GM18868 (cell line): ENCODE results near the gene PTPRD.
"Not testable (repeated sequence)": the region's sequence is repeated elsewhere in the genome, so short reads cannot be mapped to it uniquely, and the experiment has no call there.

Experiments
- ATAC-seq: cut with Tn5 transposase; IDR thresholded peaks from one replicate; pipeline ENCODE4 v1.9.1; 2021; ENCODE audit warnings: mild to moderate bottlenecking, moderate library complexity; ENCODE audit not compliant: unreplicated experiment

PTPRD gene

DNA sequence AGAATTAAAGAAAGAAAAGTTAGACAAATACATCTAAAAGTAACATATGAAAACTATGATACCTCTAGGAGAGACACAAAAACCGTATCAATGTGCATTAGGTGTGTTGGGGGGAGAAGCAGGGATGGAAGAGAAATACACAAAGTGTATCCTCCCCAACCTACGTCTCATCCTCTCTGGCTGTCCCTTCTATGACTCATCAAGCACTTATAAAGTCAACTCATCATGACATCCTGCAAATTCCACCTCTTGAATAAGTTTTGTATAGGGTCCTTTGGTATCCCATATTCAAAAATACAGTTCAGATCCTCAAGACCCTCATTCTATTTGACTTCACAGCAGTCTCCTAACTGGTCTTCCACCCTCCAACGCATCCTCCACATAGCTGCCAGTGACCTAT is 1895.7 kb downstream of the PTPRD start:
- no peak for ATAC-seq

DNA sequence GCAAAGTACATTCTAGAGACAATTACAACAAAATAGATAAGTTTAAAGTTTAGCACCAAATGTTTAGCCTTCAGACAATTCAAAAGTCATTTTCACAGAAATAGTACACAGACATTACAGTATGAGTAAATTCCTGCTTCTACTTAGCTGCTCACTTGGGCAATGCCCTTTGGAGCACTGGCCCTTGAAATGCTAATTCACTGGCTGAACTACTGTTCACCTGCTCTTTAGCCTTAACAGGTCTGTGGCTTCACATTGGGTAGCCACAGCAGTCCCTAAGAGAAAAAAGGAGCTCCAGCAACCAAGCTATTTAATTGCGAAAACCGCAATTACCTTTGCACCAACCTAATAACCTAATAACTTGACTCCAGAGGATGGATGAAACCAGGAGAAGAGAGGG is 1897.0 kb downstream of the PTPRD start:
- ATAC-seq = no peak

DNA sequence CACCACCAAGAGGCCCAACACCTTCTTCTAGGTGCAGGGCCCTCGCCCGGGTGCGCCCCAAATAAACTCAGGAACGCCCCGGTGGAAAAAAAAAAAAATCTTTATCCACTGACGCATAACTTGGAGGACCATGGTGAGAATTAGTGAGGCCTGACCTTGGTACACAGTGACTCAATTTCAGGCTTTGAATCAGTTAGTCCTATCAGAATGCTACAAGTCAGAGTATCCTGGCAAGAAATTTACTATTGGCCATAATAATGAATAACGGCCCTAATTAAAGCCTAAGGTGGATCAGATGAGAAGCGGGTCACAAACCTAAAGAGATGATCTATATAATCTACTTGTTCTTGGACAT is 1899.0 kb downstream of the PTPRD start:
- no peak for ATAC-seq

DNA sequence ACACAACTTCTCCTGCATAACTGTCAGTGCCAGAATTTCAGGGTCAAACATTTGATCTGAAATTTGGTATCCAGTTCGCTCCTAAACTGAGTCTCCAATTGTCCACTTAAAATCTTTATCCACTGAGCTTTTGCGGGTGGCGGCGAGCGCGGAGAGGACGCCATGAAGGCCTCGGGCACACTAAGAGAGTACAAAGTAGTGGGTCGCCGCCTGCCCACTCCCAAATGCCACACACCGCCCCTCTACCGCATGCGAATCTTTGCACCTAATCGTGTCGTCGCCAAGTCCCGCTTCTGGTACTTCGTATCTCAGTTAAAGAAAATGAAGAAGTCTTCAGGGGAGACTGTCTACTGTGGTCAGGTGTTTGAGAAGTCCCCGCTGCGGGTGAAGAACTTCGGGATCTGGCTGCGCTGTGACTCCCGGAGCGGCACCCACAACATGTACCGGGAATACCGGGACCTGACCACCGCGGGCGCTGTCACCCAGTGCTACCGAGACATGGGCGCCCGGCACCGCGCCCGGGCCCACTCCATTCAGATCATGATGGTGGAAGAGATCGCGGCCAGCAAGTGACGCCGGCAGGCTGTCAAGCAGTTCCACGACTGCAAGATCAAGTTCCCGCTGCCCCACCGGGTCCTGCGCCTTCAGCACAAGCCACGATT is 1899.5 kb downstream of the PTPRD start:
- ATAC-seq = no peak

DNA sequence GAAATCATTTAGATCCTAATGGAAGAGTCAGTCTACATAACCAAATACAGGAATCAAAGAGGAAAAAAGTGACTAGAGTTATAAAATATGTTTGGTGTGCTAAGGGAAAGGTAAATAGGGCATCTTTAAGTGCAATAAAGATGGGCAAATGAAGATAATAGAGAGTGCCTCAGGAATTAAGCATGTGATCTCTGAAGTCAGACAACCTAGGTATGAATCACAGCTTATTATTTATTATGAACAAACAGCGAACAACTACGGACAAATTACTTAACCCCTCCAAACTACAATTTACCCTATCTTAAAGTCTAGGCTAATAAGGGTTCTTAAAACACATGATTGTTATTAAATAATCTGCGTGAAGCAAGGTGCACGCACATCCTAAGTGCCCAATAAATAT is 1903.1 kb downstream of the PTPRD start:
- ATAC-seq = no peak

DNA sequence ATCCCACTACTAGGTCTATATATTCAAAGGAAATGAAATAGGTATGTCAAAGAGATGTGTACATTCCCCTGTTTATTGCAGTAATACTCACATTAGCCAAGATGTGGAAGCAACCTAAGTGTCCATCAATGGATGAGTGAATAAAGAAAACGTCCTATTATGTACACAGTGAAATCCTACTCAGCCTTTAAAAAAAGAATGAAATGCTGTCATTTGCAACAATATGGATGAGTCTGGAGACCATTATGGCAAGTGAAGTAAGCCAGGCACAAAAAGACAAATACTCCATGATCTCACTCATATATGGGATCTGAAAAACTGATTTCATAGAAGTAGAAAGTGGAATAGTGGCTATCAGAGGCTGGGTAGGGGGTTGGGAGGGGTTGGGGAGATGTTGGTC is 1904.1 kb downstream of the PTPRD start:
- ATAC-seq = no peak

DNA sequence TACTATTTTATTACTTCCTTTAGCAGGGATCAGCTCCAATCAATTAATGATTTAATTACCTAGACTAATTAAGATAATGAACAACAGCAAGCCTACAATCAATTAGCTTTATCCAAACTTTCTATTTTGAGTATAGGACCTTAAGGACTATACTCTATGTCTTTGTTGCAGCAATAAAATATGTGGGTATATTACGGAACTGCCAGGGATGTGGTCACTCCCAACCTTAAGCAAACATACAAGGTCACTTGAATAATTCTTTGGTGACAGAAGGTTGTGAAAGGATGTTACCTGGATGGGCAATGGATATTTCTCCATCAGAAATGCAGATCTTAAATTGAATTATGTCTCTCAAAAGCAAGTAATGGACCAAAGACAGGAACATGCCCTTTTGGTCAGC is 1905.8 kb downstream of the PTPRD start:
- no peak for ATAC-seq

DNA sequence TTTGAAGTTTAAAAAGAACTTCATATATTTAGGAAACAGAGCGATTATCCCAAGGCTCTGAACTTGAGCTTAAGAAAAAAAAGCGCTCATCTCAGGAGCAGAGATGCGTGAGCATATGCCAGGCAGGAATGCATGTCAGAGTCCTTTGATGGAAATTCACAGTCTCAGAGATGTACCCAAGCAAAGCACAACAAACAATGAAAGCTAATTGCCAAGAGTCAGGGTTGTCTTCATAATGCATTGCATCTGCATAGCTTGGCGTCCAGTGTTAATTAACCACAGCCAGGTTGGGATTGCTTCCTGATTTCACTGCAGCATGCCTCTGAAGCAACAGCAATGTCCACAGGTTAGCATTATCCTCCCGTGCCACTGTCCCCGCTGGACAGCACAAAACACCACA is 1906.3 kb downstream of the PTPRD start:
- ATAC-seq = no peak

DNA sequence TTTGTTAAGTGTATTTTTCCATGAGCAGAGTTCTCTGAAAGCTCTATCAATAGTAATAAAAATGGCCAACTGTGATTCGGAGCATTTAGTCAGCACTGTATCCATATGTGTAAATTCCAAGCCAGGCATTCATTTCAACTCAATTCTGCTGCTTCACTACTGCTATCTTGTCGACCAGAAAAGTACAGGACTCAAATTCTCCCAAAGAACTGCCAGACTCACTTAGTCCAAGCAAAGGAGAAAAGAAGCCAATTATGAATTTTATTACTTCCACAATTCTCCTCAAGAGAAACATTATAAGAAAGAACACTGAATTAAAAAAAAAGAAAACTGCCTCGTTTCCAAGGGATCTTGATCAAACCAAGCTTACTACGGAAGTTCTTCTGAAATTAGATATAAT is 1906.9 kb downstream of the PTPRD start:
- ATAC-seq = no peak

DNA sequence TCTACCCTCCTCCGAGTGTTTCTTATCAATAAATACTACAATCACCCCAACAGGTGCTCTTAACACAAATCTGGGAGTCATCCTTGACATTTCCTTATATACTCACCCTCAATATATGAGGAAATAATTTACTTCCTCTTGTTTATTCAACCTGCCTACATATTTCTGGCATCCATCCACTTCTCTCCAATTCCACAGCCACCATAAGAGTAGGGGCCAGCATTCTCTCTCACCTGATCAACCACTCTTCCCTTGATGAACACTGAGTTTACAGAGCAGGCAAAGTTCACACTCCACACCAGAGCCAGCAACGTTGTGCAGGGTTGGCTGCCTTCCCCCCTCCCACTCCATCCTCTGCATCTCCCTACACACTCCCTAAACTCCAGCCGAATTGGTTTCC is 1908.9 kb downstream of the PTPRD start:
- ATAC-seq = no peak

DNA sequence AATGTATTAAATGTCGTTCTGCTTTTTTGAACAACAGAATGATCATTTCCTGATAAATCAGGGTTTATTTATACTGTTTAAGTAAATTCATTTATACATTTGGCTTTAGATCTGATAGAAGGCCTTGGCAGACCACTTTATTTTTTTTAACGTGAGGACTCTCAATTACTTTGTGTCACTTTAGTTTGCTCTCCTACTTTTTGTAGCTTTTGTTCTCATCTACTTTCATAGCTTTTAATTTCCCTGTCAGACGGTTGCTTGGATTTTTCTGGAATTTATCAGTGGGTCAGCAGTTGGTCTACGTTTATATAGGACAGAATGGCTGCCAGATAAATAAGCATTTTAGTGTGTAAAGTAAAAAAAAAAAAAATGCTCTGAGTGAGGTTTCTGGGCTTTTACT is 1910.9 kb downstream of the PTPRD start:
- no peak for ATAC-seq

DNA sequence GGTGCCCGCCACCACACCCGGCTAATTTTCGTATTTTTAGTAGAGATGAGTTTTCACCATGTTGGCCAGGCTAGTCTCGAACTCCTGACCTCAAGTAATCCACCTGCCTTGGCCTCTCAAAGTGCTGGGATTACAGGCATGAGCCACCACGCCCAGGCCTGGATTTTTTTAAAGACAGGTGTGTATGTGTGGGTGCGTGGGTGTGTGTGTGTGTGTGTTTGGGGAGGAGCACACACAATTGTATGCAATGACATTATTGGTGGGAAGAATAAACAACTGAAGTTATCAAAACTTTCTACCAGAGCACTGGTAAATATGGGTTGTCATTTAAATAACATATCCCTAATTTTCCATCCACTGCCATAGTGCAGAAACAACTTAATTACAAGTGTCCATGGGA is 1915.2 kb downstream of the PTPRD start:
- ATAC-seq = not testable (repeated sequence)

DNA sequence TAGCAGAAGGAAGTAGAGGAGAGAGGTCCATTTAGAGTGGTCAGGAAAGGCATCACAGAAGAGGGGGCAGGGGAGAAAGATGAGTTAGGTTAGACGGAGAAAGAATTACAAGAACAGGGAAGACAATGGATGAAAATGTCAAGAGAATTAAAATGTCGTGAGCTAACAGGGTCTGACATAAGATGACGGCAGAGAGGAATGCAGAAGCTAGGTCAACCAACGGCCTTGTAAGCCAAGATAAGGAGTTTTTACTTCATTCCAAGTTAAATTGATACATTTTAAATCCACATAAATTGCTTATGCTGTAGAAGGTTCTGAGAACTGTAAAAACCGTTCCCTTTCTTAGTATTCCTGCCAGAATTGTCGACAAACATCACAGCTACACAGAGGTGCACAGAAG is 1916.3 kb downstream of the PTPRD start:
- ATAC-seq = no peak

DNA sequence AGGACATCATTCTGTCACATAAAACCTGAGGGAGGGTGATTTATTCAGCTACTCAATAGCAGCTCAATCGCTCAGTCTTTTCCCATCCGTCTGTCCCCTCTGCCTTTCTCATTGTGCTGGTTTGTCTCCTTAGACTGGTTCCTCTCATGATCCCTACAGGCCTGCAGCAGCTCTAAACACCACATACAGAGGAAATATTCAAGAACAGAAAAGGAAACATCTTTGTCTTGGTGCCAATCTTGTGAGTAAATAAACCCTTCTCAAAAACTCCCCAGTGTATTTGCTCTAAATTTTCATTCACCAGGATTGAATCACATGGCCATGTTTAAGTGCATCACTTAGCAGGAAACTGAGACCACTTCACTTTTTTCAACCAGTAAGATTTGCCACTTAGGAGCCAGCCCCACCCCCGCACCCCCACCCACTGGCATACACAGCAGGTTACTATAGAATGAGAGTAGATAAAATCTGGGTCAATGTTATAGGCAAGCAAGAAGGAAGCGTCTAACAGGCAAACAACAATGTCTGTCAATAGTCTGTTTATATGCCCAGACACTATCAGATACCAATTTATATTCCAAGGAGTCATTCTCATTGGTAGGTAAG is 1917.7 kb downstream of the PTPRD start:
- ATAC-seq = no peak

DNA sequence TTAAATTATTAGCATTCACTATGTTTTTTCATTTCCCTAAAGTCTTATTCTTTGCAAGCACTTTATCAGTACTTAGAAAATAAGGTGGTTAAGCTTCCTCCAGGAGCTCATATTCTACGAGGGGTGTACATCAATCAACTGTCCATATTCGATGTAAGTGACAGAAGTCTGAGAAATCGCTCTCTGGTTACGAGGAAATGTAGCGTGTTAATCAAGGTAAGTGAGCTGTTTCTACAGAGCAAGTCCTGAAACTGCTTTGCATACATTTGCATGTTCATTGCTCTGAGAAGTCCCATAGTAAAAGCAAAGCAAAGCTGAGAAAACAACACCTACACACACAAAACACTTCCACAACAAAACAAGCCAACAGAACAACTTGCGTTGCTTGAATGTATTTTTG is 1919.3 kb downstream of the PTPRD start:
- no peak for ATAC-seq

DNA sequence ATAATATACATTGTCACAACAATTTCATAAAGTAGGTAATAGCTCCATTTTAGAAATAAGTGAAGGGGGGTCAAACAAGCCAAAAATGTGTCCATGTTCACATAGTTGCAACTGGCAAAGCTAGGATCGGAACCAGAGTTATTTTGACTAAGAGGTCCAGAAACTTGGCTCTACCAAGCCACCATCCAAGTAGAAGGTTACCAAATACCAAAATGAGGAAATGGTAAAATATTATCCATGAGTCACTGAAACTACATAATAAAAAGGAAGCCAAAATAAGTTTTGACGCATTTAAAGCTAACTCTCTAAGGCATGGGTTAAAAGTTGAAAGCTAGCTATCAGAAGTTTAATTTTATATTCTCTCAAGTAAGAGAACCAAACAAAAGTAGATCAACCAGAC is 1926.3 kb downstream of the PTPRD start:
- ATAC-seq = no peak

DNA sequence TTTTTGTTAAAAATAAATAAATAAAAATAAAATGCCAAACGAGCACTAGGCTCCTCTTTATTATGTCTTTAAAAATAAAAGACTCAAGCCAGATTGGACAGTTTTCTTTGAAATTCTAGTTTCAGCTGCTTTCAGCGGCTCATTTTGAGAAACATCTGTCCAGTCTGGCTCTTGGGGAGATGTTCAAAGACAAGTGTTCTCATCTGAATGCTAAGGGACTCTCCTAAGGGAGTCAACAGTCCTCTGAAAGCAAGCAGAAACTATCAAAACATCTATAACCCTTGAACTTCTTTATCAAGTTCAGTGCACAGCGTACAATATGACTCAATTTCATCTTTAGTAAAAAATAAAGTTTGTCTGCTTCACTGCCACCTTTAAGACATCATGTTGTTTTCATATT is 1927.0 kb downstream of the PTPRD start:
- no peak for ATAC-seq

DNA sequence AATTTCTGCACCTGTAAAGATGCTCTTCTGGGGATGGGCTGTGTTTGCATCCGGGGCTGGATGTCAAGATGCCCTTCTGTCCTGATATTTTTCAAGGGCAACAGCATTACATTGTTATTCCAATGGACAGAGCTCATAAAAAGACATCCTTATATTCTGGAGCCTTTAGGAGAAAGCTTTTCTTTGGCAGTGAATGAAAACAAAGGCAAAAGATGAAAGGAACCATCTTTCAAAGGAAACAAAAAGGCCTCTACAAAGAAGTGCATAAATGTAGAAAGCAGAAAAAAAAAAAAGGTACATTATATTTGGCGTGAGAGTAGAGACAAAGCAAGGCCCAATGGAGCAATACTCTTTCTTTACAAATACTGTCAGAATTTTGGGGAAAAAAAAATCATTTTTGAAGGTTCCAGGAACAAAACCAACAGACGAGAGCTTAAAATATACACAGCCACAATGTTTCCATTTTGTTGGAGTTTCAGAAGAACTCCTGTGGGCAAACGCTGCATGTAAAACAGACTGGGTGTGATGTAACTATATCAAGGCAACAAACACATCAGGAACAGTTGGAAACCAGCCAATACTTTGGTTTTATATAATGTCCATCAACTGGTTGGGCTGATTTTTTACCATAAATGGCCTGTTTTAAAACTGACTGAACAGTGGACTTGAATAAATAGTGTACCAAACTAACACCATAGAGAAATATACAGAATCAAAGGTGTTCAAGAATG is 1927.7 kb downstream of the PTPRD start:
- no peak for ATAC-seq

DNA sequence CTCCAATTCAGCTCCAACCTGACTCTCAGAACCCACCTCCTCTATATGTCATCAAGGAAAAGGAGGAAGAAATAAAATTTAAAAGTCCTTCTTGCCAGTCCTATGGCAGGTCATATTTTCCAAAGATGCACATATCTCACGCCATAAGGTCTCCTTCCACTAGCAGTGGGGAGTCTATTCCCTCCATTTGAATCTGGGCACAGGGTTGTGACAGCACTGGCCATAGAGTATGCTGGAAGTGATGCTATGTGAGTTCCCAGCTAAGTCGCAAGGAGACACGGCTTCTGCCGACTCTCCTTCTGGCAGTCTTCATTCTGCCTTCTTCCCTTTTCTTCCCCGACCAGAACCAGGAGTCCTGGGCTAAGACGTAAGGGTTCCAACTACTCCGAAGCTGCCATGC is 1929.3 kb downstream of the PTPRD start:
- no peak for ATAC-seq

DNA sequence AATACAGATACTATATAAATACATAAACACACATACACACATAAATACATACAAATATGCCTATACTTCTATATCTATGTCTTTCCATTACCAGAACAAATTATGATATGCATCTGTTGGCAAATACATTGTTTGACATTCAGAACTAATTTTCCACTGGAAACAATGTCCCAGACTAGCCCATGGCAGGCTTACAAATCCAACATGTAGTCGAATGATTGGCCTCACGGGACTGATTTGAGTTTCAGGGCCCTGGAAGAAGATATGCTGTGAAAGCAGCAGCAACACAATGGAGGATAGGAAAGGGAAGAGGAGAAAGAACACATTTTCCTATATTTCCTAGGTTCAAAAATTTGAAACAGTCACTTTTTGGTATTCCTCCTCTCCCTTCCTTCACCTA is 1932.1 kb downstream of the PTPRD start:
- ATAC-seq = no peak

DNA sequence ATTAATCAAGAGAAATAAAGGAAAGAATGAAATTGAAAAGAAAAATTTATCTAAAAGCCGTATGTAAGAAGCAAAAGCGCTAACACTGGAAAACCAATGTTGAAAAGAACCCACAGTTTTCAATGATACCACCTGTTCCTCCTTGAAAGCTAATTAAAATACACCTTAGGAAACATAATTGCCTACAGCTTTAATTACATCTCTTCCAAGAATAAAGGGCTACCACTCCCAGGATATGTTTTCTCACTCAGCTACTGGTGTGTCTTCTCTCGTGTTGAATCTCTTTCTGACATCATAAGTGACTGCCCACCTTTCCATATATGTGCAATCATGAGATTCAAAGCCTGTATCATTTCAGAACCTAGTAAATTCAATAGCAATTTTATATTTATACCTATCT is 1932.6 kb downstream of the PTPRD start:
- no peak for ATAC-seq

DNA sequence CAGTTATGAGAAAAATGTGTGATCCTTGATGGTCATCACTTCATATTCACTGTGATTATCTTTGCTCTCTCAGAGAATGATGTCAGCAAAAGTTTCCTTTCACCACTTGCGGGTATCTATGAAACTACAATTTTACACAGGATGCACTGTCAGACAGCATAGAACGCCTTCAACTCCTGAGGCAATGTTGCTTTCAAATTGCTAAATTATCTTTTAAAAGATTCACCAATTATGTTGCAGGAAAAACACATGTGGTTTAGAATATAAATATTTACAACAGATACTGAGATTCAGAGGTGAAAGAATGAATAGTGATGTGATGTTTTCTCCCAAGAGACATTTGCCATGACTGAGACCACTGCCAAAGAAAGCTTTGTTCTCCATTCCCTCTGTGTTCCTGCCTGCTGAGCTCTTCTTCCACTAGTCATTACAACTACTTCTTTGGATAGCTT is 1933.4 kb downstream of the PTPRD start:
- ATAC-seq = no peak
